NK-92 (cell line): ENCODE data around the gene FAM53B.
A peak's percentile ranks its signal among the peaks of the same experiment; 100 is the strongest.

Source experiments
- DNase-seq: peaks from one replicate; lab custom pipeline; 2025; ENCODE audit not compliant: unreplicated experiment; lab: John Stamatoyannopoulos, UW

The FAM53B gene

DNA sequence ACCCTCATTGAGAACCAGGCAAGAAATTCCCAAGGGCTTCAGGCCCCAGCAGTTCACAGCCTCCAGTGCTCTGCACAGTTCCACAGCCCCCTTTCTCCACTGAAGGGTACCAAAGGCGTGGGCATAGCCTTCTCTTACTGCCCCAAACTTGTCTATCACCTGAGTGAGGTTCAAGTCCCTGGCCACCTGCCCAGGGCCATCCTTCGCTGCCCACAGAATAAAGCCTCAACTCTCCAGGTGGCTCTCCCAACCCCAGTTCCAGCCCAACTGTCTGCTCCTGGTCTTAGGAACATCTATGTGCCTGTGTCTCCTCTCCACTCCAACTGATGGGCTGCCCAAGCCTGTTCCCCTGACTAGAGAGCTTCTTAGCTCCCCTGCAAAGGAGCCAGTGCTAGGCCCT lies 79.1 kb downstream of the FAM53B start:
- DNase-seq: no peak

DNA sequence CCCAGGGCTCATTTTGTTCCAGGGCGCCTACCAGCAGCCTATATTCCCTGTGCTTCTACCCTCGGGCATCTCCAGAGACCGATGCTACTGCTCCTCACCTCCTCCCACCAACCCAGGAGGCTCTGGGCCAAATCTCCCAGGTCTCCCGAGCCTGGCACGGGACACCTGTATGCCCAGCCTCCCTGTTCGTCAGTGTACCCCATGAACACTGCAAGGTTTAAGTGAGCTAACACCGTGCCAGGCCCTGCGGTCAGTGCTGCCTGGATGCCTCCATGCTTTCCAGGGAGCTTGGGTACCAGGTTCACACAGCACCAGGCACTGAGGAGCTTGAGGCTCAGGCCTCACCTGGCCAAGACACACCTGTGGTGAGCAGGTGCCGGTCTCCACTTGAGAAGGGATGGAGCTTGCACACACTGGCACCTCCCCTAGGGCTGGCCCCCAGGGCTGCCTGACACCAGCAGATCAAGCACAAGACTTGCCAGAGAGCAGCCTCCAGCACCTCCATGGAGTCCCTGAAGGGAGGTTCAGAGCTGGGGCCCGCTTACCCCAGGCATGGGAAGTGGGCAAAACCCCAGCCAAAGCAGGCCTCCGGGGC lies 80.3 kb downstream of the FAM53B start:
- DNase-seq: no peak

DNA sequence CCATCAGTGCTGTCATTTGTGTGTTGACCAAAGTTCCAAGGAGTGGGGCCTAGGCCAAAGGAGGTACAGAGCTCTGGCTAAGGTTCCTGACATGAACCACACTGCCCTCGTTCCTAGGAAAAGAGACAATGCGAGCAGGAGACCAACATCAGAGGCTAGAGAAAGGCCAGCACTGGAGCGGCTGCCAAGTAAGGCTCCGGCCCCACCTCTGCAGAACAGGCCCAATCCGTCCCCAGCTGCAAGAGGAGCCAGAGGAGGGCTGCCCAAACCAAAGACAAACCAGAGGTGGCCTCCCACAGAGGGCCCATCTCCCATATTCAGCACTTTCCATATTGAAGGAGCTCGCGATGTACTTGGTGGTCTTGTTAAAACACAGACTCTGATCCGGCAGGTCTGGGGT lies 81.0 kb downstream of the FAM53B start:
- no peak for DNase-seq

DNA sequence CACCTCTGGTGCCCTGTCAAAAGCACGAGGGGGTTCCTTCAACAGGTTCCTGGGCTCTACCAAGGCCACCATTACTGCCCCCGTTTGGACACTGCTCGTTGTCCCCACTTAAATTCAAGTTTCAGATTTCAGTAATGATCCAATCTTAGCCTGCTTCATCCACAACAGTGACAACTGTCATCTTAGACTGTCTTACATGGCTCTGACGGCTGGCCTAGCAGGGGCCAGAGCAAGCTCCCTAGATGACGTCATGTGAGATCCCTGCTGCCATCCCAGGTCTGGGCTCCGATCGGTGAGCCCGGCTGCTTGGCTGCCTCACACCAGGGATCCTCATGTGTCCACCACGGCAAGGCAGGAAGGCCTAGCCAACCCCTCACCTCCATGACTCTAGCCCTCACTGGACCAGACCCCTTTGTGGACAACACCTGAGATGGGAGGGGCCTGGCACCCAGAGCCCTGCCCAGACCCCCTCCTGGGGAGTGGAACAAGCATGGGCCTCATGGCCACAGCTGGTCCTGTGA lies 82.5 kb downstream of the FAM53B start:
- no peak for DNase-seq

DNA sequence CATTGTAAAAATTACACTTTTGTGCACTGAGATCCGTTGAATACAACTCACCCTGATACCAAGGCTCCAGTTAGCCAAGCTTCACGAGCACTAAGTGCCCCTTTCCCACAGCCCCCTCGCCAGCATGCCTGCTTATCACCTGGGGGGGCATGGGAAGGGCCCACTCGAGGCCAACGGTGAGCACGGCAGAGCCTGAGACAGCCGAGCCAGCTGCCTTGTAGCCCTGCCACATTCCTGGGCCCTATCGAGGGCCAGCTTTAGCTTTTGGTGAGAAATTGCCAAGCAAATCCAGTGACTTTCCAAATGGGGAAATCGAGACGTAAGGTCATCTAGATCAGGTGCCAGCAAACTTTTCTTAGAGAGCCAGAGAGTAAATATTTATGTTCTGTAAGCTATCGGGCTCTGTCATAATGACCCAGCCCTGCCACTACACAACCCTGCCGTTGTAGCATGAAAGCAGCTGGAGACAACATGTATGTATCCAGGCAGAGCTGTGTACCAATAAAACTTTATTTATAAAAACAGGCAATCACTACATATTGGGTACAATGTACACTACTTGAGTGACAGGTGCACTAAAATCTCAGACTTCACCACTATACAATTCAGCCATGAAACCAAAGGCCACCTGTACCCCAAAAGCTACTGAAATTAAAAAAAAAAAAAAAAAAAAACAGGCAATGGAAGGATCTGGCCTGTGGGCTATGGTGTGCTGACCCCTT lies 83.6 kb downstream of the FAM53B start:
- DNase-seq: no peak

DNA sequence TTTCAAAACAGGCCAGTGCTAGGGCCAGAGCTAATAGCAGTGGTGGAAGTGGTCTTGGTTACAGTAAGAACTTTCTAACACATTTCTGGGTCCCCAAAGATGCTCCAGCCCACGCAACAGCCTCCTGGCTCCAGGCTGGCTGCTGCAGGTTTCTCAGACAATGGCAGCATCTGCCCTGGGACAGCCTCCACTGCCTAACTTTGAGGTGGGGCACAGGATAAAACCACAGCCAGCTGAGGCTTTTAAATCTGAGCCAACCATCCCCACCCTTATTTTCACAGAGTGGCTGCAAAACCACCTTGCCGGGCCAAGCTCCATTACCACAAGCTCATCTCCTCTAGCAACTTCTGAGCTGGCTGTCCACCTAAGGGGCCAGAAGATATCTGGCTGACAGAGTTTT lies 84.8 kb downstream of the FAM53B start:
- DNase-seq: no peak

DNA sequence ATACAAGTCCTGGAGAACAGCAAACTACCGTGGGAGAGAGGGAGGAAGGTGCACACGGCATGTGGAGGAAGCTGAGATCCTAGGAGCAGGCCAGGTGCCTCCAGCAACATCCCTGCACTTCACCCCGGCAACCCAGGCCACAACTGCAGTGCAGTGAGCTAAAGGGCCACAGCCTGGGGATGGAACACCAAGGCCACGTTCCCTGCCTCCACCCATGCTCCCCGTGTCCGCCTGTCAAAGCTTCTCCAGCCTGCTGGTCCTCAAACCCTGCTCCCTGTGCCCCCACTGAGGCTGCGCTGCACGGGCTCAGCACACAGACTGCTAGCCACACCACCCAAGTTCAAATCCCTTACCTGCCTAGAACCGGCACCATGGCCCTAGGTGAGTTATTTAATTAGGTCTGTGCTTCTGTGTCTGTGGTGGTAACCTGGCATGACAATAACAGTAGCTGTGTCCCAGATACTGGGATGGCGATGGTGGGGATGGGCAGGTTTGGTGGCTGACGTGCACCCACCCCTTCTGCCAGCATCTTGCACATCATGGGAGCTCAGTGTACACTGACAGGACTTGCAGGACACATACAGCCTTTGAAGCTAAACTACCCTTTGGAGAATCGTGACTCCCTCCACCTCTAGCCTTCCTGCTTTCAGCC lies 85.5 kb downstream of the FAM53B start:
- no peak for DNase-seq

DNA sequence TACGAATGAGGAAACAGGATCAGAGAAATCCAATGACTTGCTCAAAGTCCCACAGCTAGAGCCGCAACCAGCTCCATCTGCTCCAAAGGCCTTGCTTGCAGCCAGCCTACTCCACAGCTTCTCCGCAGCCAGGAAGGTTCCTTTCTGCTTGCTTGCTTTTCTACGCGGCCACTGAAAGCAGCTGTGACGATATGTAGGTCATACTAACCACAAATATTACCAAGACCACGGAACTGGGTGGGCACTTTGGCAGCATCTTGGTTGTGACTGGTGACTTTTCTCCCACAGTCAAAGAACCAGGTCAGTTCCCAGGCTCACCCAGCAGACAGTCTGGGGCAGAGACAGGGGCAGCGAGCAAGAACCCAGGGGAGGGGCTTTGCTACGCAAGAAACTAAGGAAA lies 86.4 kb downstream of the FAM53B start:
- no peak for DNase-seq

DNA sequence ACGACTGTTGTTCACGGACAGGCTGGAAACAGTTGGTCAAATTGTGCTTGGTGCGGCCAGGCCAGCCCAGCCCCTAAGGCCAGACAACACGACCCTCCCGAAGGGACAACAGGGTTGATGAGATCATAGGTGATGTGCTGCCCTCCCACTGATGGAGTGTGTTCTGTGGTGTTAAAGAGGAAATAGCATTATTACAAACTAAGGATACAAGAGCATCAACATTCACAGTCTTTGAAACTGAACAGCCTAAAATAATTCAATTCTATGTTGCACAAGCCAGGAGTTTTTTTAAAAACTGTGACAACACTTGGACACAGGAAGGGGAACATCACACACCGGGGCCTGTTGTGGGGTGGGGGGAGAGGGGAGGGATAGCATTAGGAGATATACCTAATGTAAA lies 87.6 kb downstream of the FAM53B start:
- DNase-seq: no peak

DNA sequence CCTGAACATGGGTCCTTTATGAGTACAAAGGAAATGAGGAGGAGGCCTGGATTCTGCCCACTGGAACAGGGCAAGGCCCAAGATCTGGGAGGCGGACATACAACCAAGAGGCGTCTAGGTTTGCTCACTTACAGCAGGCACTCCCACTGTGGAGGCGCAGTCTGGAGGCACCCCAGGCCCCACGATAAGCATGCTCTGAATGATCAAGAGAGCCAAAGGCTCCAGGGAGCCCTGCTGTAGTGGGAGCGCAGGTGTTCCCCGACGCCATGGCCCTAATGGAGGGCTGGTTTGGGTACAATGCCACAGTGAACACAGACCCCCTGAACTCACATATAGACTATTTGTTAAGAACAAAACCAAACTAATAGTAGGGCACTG lies 88.1 kb downstream of the FAM53B start:
- no peak for DNase-seq

DNA sequence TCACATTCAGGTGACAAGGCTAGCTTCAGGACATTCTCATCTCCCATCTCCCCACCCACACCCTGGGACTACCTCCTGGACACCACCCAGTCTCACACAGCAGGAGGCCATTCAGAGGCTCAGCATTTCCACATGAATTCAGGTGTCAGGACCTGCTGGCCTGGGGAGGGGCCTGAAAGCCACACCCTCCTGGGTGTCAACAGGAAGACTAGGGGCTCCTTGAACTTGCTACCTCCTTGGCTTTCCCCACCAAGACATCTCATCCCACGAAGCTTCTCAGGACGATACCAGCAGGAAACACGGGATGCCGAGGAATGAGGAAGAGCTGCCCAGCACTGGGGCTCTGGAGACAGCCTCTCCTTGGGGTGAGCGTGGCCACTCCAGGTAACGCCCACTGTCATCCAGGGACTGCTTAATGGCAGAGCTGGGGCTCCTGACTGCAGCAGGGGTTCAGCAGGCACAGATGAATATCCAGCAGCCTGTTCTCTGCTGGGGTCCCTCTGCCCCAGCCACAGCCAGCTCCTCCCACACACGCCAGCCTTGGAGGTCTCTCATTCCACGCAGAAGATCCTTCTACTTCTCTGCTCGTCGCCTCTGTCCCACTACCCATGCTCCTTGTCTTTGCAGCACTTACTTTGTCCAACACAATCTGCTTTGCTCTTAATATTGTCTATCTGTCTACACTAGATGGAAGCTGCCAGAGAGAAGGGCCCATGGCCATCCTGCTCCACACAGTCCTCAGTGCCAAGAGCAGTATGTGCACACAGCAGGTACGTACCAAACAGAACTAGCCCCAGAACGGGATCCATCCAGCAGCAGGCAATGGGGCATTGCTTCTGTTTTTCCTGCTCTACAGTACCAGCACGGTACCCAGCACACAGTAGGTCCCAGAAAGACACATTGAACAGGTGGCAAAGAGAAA lies 88.7 kb downstream of the FAM53B start:
- no peak for DNase-seq

DNA sequence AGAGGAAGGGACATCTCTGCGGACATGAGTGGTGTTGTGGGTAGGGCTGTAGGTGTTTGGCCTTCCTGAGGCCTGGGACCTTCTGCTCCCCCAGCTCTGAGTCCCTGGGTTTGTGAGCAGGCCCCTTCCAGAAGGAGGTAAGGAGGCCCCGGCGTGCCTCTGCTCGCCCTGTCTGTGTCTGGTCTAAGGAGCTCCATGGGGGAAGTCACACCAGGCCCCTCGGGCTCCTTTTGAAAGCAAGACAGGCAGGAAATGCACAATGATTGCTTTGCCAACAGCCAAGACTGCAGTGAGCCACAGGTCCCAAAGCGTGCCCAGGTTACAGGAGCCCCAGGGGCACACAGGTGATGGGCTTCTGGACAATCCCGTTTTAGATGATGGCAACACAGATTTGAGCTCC lies 89.5 kb downstream of the FAM53B start:
- DNase-seq: no peak

DNA sequence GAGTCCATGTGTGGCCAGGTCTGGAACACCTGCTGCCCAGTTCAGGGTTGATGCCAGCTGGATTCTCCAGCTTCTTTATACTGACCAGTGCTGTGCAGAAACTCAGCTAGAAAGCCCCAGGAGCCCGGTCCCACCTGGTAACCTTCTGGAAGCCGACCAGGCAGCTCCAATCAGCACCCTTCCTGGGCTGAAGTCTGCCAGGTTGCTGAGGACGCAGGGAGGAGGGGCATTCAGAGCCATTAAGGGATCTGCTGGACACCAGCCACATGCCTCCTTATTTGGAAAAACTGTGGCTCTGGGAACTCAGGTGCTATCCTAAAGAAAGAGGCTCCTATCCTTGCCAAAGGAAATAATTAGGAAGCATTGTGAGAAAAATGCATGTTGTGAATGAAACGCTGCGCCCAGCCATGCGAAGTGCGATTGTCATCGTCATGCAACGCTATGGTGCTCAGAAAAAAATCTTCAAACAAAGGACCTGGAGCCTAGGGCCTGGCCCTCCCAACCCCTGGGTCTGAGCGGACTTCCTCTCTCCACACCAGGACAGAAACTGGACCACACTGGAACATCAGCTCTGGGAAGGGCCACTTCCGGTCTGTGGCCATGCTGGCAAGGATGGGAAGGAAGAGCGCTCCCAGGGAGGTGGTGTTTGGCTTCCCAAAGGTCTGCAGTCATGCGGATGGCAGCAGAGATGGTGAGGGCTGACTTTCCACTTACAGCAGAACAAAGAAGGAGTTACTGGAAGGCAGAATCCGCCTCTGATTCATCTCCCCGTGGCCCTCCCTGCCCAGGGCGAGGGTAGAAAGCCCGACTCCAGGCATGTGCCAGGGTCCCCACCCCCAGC lies 90.1 kb downstream of the FAM53B start:
- DNase-seq: no peak

DNA sequence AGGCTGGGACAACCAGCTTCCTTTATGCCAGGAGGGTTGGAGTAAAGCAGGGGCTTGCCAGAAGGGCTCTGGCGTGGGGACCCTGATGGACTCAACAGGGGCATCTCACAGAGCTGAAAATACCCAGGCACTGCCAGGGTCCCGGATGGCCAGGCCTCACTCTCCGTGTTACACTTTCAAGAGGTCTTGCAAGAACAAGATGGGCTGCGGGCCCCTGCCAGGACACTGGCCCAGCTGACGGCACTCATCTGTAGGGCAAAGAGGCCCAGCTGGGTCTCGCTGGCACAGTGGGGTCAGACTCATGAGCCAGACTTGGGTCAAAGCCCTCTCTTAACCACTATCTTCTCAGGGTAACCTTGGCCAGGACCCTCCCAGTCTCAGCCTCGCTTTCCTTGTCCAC lies 90.9 kb downstream of the FAM53B start:
- DNase-seq: no peak

DNA sequence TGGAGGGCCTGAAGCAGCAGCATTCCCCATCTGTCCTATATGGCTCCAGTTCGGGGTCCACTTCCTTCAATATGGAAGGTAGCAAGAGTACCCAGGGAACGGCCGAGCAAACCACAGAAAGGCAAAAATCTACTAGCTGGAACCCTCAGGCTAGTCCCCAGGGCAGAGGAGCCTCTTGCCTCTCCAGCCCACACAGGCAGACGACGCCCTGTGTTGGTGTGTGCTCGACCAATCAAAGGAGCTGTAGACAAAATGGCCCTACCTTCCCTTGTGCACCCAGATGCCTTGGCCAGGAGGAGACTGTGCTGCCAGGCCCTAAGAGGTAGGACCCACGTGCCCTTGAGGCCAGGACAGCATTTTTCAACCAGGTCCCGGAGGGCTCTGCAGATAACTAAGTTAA lies 91.5 kb downstream of the FAM53B start:
- no peak for DNase-seq

DNA sequence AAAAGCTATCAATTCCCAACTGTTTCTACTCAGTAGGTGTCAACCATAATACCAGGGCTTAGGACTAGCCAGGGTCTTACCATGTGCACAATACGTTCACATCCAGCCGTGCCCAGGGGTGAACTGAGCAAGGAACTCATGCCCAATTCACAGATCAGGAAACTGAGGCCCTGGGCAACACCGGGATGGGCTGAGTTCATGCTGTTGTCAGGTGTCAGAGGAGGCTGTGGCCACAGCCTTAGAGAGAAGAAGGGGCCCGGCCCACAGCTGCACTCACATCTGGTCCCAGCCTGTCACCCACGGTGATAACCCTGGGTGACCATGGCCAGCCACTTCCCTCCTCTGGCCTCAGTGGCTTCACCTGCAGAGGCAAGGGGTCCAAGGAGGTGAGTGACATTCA lies 92.0 kb downstream of the FAM53B start:
- DNase-seq: no peak

DNA sequence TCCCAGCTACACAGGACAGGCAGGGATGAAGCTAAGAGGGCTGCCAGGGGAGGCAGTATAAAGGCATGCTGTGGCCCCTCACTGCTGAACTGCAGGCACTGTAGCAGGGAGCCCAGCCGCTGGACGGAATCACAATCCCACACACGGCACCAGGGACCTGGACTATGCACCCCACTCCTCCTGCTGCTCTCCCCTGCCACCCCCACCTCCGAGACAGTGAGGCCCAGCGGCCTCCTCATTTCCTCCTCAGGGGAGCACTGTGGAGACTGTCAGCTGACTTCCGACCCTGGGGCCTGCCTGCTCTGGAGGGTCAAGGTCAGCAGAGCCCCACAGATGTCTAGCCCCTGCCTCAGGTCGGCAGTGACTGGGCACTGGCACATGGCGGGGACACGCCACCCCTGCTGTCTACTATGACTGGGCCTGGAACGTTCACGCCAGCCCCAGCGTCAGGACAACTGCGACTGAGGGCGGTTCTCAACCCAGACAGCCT lies 92.7 kb downstream of the FAM53B start:
- DNase-seq: no peak

DNA sequence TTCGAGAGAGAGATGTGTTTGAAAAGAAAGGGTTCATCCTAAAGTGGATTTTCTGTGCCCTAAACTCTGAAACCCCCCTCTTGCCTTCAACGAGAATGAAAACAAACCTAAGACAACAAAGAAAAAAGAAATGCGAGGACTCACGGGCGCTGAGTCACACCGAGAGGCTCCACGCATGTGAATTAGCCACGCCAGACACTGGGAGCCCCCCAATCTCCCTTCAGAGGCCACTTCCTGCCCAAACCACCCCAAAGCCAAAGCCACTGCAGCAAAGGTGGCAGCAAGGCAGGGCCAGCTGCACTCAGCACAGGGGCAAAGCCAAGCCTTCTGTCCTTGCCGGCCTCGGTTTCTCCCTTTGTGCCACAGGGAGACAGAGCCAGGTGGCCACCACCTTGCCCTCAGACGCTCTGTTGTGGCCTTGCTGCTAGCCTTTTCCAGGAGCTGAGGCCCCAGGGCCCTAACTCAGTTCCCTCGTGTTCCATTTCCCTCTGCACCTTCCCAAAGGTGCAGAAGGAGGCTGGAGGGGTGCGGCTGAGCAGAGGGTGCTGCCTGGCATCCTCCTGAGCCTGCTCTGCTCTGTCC lies 93.3 kb downstream of the FAM53B start:
- DNase-seq: peak; percentile 23

DNA sequence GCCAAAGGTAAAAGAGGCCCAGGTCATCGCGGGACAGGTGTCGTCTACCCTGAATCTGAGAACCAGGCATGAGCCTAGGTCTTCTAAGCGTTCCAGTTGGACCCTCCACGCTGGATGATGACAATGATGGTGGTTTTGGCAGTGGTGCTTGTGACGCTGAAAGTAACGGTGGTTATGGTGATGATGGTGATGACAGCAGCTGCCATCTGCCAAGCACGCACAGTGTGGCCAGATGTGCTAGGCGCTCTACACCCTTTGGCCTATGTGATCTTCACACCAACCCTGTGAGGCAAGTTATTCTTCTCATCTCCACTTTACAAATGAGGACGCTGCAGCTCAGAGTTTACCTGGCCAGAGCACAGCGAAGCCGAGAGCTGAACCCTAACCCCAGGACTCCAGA lies 93.9 kb downstream of the FAM53B start:
- no peak for DNase-seq

DNA sequence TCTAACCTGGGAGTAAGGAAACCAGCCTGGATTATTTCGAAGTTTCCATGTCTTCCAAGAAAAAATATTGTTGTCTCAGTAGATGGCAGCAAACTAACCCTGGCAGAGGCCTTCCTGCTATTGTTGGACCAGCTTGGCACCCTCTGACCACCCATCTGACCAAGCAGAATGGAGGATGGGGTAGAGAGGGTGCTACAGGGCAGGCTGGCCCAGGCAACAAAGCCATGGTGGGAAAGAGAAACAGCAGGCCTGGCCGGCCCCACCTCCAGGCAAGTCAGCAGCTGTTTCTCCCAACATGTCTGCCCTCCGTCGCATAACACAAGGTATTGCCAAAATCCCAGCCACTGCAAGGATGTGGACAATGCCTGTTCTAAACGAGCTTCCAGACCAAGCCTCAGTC lies 95.0 kb downstream of the FAM53B start:
- no peak for DNase-seq
